Esophagus (tissue), 2 donors: ENCODE data around the gene OR10V1. TPM values are rescaled to one million over a fixed set of nuclear protein-coding genes. Genes with fewer than 3 reads are reported as not detected.

Experiments
- H3K27ac ChIP-seq, 2 donors: one replicate each; pipeline ENCODE4 v1.5.1; 2013; ENCODE audit warnings: low read depth in 2 of 2, mild to moderate bottlenecking in 2 of 2, inconsistent platforms in 1 of 2, low read length in 1 of 2, moderate library complexity in 1 of 2
- H3K27me3 ChIP-seq, 2 donors: one replicate each; pipeline ENCODE4 v1.6.1; 2013; ENCODE audit warnings: low read length in 2 of 2, control low read depth in 1 of 2, mild to moderate bottlenecking in 1 of 2; ENCODE audit not compliant: insufficient read depth in 2 of 2, control insufficient read depth in 1 of 2
- H3K36me3 ChIP-seq, 2 donors: one replicate each; pipeline ENCODE4 v1.6.1; 2013; ENCODE audit warnings: low read length in 1 of 2; ENCODE audit not compliant: control insufficient read depth in 2 of 2, insufficient read depth in 2 of 2
- H3K4me1 ChIP-seq, 2 donors: one replicate each; pipeline ENCODE4 v1.6.1; 2013; ENCODE audit warnings: low read length in 1 of 2; ENCODE audit not compliant: control insufficient read depth in 2 of 2, insufficient read depth in 2 of 2
- H3K4me3 ChIP-seq, 2 donors: one replicate each; pipeline ENCODE4 v1.5.1; 2013; ENCODE audit warnings: low read length in 2 of 2, mild to moderate bottlenecking in 2 of 2, low read depth in 1 of 2, moderate library complexity in 1 of 2
- H3K9me3 ChIP-seq, 2 donors: one replicate each; pipeline ENCODE4 v1.6.1; 2013; ENCODE audit warnings: mild to moderate bottlenecking in 2 of 2, low read depth in 1 of 2, low read length in 1 of 2, moderate library complexity in 1 of 2; ENCODE audit not compliant: control insufficient read depth in 2 of 2, insufficient read depth in 1 of 2
- WGBS, 2 donors: extraction: QIAGEN DNeasy Blood & Tissue Kit; methylation state at CpG; one replicate each; pipeline ENCODE4 v1.1.7; 2013; 5-methylcytosine and 5-hydroxymethylcytosine counted together
- polyA plus RNA-seq, 2 donors: library from polyadenylated mRNA; stranded (reverse); fragments of 200-250 nt; gene quantifications; one replicate each; pipeline ENCODE4 v1.2.3, GENCODE V29; 2013
- donor health status: healthy with polysubstance abuse.
- donor health status: Bipolar disorder and iron deficiency.

OR10V1 gene
- polyA plus RNA-seq, 2 donors = not detected

DNA sequence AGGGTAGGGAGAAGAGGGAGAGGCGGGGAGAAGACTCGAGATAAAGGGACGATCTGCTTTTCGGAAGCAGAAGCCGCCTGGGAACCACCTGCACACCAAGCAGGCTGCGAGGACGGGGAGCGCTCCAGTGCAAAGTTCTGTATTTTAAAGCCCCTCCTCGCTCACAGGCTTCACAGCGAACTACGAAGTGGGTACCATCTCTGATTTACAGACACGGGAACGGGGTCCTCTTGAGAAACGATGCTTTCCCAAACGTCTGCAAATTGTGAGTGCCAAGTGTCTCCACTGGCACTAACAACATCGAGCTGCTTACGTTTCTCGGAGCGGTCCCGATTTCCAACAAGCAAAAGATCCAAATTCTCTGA is 40.8 kb upstream of the OR10V1 start:
- WGBS, 2 donors = 0% methylated on average over 20 of the region's 20 CpGs
- Histone ChIP-seq H3K27me3 (no peaks in the 10 kb centered on the region), H3K27ac (peak overlapping the region; percentile 88 to 90), H3K4me1 (peaks cover 2% of the 10 kb centered on the region in 2 donors), H3K4me3 (peak overlapping the region; percentile 78 to 82), H3K36me3 (no peaks in the 10 kb centered on the region), H3K9me3 (no peaks in the 10 kb centered on the region)

DNA sequence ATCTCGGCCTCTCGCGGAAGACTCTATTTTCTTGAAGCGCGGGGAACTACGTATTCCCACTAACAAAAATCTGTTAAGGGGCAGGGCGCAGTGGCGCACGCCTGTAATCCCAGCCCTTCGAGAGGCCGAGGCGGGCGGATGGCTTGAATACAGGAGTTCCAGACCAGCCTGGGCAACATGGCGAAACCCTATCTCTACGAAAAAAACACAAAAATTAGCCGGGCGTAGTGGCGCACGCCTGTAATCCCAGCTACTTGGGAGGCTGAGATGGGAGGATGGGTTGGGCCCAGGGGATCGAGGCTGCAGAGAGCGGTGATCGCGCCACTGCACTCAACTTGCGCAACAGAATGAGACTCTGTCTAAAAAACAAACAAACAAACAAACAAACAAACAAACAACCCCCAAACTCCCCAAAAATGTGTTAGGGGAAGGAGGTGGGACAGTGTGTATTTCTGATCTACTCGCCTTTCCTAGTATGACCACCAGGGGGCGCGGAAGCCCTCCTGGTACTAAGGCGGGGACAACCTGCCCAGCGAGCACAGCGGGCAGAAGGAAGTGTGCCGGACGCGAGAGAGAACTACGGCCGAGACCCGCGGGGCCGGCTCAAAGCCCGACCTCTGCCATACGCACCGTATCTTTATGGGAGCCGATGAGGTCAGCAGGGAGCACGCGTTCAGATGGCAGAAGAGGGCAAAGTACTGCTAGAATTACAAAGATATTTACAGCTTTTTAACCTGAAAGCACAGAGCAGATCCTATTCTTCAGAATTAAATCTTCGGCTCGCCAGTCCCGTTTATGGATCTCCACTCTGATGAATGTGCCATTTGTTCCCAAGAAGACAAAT is 40.2 kb upstream of the OR10V1 start:
- H3K27ac ChIP-seq = peak overlapping the region; percentile 41 to 56
- no peaks in the 10 kb centered on the region for H3K36me3 ChIP-seq
- WGBS, 2 donors = 32% methylated on average over 47 of the region's 47 CpGs
- peak overlapping the region; percentile 78 to 82 for H3K4me3 ChIP-seq
- no peaks in the 10 kb centered on the region for H3K27me3 ChIP-seq
- no peaks in the 10 kb centered on the region for H3K9me3 ChIP-seq
- peaks cover 2% of the 10 kb centered on the region in 2 donors for H3K4me1 ChIP-seq

DNA sequence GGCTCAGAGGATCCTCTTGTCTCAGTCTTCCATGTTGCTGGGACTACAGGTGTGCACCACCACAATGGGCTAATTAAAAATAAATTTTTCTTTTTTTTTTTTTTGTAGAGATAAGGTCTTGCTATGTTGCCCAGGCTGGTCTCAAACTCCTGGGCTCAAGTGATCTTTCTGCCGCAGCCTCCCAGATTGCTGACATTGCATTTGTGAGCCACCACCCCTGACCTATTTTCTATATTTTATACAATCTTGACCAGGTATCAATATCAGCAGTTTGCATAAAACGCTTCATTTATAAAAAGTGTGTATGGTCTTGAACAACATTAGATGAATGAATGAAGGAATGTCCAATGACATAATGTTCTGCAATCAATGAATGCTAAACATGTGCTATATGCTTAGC is 32.5 kb upstream of the OR10V1 start:
- H3K36me3 ChIP-seq = no peaks in the 10 kb centered on the region
- no peak overlapping the region for H3K27ac ChIP-seq
- H3K27me3 ChIP-seq = no peaks in the 10 kb centered on the region
- H3K4me1 ChIP-seq = no peaks in the 10 kb centered on the region
- H3K4me3 ChIP-seq = no peak overlapping the region
- H3K9me3 ChIP-seq = no peaks in the 10 kb centered on the region
- 86 to 90% methylated on average over 2 of the region's 2 CpGs for WGBS, 2 donors

DNA sequence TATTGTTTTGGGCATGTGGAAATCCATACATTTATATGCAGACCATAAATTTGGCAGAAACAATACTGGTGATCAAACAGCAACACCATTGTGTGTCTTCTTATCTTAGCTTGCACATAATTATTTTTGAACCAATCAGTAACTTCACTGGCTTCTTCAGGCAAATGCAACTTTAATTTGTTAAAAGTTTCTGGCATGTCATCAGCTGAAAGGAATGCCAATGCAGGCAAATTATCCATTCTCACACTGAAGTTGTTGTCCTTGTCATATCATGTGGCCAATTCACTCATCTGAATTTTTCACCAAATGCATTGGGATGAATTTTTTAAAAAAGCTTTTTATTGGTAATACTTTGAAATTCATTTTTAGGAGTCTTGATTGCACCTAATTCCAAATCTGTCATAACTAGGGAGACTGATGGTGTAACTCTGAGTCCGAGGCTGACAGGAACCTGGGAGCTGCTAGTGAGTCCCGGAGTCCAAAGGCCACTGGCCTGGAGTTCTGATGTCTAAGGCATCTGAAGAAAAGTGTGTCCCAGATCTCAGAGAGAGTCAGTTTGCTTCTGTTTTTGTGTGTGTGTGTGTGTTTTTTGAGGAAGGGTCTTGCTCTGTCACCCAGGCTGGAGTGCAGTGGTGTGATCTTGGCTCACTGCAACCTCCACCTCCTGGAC is 17.4 kb upstream of the OR10V1 start:
- H3K27ac ChIP-seq = no peak overlapping the region
- H3K4me3 ChIP-seq = no peak overlapping the region
- H3K9me3 ChIP-seq = no peaks in the 10 kb centered on the region
- H3K27me3 ChIP-seq = no peaks in the 10 kb centered on the region
- no peaks in the 10 kb centered on the region for H3K36me3 ChIP-seq
- 80 to 82% methylated on average over 2 of the region's 2 CpGs for WGBS, 2 donors
- H3K4me1 ChIP-seq = no peaks in the 10 kb centered on the region

DNA sequence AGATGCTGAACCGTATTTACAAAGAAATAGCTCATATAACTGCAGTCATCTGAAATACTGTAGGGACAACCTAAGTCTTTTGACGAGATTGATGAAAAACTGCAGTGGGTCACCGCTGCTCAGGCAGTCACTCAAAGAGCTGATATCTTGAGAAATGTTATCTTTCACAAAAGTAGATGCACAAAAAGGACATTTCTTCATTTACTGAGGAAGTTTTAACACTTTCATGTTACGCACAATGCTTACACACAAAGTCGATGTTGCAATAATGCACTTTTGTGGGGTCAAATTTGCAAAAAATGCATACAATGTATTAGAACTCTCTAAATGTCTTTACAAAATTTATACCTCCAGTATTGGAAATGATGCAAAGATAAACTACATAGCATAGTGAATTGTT is 16.2 kb upstream of the OR10V1 start:
- Histone ChIP-seq H3K9me3 (no peaks in the 10 kb centered on the region), H3K36me3 (no peaks in the 10 kb centered on the region), H3K27ac (no peak overlapping the region), H3K4me1 (no peaks in the 10 kb centered on the region), H3K27me3 (no peaks in the 10 kb centered on the region), H3K4me3 (no peak overlapping the region)
- WGBS, 2 donors = 87 to 88% methylated on average over 5 of the region's 5 CpGs

DNA sequence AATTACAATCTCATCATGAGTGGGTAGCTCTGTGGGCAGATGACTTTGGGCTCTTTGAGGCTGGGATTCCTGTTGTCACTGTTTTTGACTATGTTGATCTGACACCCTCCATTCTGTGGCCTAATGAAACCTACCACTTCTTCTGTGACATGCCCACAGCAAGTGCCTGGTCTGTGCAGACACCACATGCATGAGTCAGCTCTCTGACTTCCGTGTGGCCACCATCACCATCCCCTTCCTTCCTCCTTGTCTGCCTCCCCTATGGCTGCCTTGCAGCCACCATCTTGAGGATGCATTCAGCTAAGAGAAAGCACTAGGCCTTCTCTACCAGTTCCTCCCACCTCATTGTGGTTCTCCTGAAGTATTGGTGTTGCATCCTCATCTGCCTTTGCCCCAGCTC is 15.3 kb upstream of the OR10V1 start:
- 49 to 53% methylated on average over 1 of the region's 1 CpG for WGBS, 2 donors
- Histone ChIP-seq H3K27ac (no peak overlapping the region), H3K36me3 (no peaks in the 10 kb centered on the region), H3K4me3 (no peak overlapping the region), H3K9me3 (no peaks in the 10 kb centered on the region), H3K27me3 (no peaks in the 10 kb centered on the region), H3K4me1 (no peaks in the 10 kb centered on the region)

DNA sequence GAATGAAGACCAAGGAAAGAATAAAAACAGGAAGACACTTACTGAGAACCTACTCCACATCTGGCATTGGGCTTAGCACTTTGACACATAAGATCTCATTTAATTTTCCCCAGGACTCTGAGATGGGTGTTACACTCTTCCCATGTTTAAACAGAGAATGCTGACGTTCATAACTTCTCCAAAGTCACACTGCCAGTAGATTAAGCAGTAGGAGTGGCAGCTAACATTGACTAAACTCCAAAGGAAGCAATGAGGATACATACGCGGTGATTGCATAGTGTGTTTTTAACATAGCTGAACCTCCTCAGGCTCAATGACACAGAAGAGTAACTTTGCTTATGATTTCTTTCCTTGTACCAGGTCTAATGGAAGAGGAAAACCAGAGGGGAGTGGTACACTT is 14.5 kb upstream of the OR10V1 start:
- 67 to 73% methylated on average over 3 of the region's 3 CpGs for WGBS, 2 donors
- no peaks in the 10 kb centered on the region for H3K36me3 ChIP-seq
- no peak overlapping the region for H3K27ac ChIP-seq
- H3K9me3 ChIP-seq = no peaks in the 10 kb centered on the region
- H3K4me1 ChIP-seq = no peaks in the 10 kb centered on the region
- no peaks in the 10 kb centered on the region for H3K27me3 ChIP-seq
- no peak overlapping the region for H3K4me3 ChIP-seq

DNA sequence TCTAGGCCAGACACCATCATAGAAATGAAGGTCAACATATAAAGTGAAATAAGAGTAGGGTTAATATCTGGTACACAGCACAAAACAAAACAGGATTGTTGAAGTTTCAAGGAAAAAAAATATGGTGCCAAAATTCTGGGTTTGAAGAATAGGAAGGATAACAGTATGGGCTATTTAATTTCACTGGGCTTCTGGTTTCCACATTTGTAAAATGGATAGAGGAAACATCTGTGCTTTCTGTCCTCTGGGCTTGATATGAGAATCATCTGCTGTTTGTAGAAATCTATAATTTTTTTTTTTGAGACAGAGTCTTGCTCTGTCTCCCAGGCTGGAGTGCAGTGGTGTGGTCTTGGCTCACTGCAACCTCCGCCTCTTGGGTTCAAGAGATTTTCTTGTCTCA is 13.8 kb upstream of the OR10V1 start:
- Histone ChIP-seq H3K9me3 (no peaks in the 10 kb centered on the region), H3K27ac (no peak overlapping the region), H3K4me1 (no peaks in the 10 kb centered on the region), H3K27me3 (no peaks in the 10 kb centered on the region), H3K4me3 (no peak overlapping the region), H3K36me3 (no peaks in the 10 kb centered on the region)
- WGBS, 2 donors = 80 to 88% methylated on average over 1 of the region's 1 CpG

DNA sequence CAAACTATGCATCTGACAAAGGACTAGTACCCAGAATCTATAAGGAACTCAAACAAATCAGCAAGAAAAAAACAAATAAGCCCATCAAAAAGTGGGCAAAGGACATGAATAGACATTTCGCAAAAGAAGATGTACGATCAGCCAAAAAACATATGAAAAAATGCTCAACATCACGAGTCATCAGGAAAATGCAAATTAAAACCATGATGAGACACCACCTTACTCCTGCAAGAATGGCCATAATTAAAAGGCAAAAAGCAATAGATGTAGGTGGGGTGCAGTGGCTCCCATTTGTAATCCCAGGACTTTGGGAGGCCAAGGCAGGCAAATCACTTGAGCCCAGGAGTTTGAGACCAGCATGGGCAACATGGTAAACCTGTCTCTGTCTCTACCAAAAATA is 10.4 kb upstream of the OR10V1 start:
- no peaks in the 10 kb centered on the region for H3K36me3 ChIP-seq
- no peak overlapping the region for H3K27ac ChIP-seq
- no peaks in the 10 kb centered on the region for H3K9me3 ChIP-seq
- no peak overlapping the region for H3K4me3 ChIP-seq
- H3K4me1 ChIP-seq = no peaks in the 10 kb centered on the region
- WGBS, 2 donors = 73 to 76% methylated on average over 3 of the region's 3 CpGs
- H3K27me3 ChIP-seq = no peaks in the 10 kb centered on the region

DNA sequence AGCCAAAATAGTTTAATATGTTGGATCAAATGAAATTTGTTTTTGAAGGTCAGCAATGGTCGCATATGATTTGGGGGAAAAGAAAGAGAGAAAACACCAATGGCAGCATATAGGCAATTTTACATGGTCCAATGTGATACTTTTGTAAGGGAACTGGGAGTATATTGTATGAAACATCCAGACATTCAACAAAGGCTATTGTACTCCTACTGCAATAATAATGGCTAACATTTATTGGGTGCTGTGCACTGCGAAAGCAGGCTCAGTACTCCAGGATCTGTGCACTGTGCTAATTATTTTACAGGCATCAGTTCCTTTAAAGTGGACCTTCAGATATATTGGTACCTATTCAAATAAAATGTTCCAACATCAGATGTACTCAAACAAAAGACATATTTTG is 5.9 kb upstream of the OR10V1 start:
- H3K36me3 ChIP-seq = no peaks in the 10 kb centered on the region
- H3K27ac ChIP-seq = no peak overlapping the region
- no peaks in the 10 kb centered on the region for H3K9me3 ChIP-seq
- H3K27me3 ChIP-seq = no peaks in the 10 kb centered on the region
- no peak overlapping the region for H3K4me3 ChIP-seq
- H3K4me1 ChIP-seq = no peaks in the 10 kb centered on the region
- 81 to 82% methylated on average over 2 of the region's 2 CpGs for WGBS, 2 donors
